NCI-H446 (cell line): ENCODE measurements around the gene BMERB1.
A peak's percentile ranks its signal among the peaks of the same experiment; 100 is the strongest.
"Not testable (repeated sequence)": the region's sequence is repeated elsewhere in the genome, so short reads cannot be mapped to it uniquely, and the experiment has no call there.

Experiments used
- DNase-seq, 2 experiments: peaks; one replicate each; lab custom pipeline; 2025; lab: John Stamatoyannopoulos, UW

The BMERB1 gene

DNA sequence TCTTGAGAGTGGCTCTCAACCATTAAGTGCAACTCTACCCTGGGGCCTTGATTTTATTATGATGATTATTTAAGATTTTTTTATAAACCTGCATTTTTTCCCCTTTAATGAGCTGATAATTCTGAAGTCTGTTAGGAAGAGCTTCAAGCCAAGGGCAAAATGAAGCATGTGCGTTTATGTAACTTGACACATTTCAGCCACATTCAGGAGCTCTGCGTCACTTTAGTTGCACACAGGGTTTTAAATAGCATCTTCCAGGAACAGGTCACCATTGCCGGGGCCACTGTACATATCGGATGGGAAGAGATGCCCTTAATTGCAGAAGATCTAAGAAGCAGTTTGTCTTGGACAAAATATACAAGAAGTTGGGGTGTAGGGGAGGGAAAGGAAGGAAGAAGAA, 89.6 kb downstream of the BMERB1 start:
- no peak for DNase-seq

DNA sequence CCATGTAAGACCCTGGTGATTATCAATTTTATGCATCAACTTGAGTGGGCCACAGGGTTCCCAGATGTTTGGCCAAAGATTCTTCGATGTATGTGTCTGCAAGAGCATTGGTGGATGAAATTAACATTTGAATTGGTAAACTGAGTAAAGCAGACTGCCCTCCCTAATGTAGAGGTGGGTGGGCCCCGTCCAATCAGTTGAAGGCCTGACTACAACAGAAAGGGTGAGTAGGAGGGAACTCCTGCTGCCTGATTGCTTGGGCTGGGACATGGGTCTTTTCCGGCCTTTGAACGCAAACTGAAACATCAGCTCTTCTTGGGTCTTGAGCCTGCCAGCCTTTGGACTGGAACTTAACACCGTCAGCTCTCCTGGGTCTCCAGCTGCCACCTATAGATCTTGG, 90.6 kb downstream of the BMERB1 start:
- DNase-seq: no peak

DNA sequence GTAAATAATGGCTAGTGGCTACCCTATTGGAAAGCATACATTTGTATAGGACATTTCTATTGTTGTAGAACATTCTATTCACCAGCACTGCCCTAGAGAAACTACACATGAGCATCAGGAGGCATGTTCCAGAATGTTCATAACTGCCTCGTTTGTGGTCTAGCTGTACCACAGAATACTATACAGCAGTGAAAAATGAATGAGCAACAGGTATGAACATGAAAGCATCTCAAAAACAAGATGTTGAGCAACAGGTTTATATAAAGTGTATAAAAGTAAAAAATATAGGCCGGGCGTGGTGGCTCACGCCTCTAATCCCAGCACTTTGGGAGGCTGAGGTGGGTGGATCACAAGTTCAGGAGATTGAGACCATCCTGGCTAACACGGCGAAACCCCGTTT, 91.7 kb downstream of the BMERB1 start:
- no peak for DNase-seq

DNA sequence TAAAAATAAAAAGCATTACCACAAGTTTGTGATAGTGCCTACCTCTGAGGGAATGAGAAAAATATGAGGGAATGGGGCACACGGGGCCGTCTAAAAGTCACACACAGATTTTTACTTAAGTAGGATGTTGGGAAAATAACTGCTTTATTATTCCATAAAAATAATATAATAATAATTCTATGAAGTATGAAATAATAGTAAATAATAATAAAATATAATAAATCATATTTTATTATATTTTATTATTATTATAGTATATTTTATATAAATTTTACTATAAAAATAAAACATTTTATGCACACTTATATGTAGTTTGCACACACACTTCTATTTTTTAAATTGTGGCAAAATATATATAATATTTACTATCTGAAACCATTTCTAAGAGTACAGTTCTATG, 92.3 kb downstream of the BMERB1 start:
- DNase-seq: no peak

DNA sequence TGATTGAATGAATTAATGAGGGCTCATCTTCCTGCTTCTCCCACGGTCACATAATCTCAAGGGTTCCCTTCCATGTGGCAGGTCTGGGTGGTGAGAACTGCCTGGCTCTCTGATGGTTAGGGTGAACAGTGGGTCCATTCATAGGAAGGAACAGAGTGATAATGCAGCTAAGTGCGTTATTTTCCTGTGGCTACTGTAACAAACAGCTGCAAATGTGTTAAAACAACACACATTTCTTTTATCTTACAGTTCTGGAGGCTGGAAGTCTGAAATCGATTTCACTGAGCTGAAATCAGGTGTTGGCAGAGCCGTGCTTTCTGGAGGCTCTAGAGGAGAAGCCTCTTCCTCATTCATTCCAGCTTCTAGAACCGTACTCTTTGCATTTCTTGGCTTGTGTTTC, 95.3 kb downstream of the BMERB1 start:
- DNase-seq: no peak

DNA sequence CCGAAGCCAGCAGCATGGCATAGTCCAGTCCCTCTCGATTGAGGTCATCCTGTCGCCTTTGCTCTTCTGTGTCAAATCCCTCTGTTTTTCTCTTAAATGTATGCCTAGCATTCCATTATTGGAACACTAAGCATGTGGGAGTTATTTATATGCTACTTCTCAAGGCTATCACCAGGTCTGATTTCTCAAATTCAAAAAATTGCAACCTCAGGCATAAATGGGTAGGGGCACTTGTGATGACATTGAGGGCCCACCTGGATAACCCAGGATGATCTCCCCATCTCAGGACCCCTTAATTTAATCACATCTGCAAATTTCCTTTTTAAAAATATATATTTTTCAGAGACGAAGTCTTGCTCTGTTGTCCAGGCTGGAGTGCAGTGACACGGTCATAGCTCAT, 95.7 kb downstream of the BMERB1 start:
- DNase-seq: no peak

DNA sequence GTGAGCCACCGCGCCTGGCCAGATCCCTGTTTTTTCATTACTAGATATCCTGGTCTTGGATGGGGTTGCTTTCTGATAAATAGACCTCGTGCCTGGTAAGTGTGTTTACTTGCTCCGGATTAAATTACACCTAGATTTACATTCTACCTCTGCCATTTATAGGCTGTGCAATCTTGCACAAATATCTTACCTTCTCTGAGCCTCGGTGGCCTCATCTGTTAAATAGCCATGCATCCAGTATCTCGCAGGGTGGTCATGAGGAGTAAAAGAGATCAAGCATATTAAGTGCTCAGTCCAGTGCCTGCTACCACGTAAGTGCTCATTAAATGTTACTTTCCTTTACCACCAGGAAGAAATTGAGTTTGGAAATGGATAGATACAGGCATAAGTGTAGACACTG, 98.4 kb downstream of the BMERB1 start:
- no peak for DNase-seq

DNA sequence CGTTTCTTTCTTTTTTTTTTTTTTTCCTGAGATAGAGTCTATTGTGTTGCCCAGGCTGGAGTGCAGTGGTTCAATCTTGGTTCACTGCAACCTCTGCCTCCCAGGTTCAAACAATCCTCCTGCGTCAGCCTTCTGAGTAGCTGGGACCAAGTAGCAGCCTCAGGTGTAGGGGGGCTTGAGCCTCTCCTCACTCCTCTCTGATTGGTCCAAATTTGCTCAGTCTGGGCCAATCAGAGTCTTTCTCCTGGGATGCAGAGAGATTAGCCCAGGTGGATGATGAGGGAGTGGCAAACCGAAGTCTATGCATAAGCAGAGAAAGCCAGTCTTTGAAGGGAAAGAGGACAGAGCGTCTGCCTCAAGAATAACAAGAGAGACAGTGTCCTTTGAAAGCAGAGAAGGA, 99.0 kb downstream of the BMERB1 start:
- no peak for DNase-seq

DNA sequence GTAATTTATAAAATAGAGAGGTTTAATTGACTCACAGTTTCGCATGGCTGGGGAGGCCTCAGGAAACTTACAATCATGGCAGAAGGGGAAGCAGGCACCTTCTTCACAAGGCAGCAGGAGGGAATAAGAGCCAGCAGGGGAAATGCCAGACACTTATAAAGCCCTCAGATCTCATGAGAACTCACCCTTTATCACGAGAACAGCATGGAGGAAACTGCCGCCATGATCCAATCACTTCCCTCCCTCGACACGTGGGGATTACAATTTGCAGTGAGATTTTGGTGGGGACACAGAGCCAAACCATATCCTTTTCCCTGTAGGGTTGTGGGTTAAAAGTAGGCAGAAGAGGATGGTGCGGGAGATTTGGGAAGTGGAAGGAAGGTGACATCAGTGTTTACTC, 101.4 kb downstream of the BMERB1 start:
- no peak for DNase-seq

DNA sequence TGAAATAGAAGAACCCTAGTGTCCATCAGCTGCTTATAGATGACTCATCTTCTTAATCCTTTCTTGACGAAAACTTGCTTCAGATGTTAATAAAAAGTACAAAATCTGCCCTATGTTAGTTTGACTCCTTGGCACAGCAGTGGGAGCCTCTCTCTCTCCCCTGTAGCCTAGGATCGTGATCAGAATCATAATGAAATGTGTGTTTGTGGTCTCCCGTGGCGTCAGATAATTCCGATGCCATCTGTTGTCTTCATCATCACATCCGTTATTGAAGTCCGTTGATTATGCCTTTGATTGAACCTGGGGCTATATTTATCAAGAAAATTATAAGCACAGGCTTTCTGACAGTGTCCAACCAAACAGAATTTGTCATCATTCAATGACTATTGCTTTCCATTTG, 102.5 kb downstream of the BMERB1 start:
- peak in 1 of 2 experiments; percentile 53 for DNase-seq

DNA sequence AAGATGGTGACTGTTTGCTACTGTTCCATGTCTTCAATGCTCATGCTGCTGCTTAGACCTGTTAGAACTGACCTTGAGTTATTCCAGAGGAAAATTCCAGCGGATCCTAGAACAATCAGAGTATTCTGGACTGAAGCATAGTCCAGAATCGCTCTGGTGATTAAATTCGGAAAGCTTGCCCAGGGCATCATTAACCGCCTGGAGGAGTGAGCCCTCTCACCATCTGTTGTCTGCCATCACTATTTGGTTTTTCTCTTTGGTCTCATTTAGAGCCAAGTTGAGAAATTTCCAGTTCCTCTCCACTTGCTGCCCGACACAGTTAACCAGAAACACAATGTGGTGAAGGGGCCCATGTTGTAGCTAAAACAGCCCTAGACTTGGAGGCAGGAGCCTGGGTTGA, 104.1 kb downstream of the BMERB1 start:
- peak; percentile 63 to 84 for DNase-seq

DNA sequence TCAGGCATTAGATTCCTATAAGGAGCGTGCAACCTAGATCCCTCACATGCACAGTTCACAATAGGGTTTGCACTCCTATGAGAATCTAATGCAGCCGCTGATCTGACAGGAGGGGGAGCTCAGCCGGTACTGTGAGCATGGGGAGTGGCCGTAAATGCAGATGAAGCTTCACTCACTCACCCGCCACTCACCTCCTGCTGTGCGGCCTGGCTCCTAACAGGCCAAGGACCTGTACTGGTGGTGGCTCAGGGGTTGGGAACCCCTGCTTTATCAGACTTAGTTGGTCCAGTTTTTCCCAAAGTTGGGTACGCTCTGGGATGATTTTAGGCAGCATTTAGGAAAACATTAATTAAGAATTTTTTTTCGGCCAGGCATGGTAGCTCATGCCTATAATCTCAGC, 104.8 kb downstream of the BMERB1 start:
- peak in 1 of 2 experiments; percentile 8 for DNase-seq

DNA sequence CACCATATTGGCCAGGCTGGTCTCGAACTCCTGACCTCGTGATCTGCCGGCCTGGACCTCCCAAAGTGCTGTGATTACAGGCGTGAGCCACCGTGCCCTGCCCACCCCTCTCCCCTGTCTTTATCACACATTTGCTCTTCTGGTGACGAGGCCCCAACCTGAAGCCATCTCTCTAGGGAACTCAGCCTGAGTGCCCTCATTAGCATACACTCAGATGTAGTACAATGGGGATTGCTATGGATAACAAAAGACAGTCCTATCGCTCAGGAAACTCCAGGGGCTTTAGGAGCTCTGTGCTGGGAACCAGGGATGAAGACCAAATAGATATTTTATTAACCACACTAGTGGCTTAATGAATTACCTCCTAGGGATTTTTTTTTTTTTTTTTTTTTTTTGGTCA, 107.9 kb downstream of the BMERB1 start:
- no peak for DNase-seq

DNA sequence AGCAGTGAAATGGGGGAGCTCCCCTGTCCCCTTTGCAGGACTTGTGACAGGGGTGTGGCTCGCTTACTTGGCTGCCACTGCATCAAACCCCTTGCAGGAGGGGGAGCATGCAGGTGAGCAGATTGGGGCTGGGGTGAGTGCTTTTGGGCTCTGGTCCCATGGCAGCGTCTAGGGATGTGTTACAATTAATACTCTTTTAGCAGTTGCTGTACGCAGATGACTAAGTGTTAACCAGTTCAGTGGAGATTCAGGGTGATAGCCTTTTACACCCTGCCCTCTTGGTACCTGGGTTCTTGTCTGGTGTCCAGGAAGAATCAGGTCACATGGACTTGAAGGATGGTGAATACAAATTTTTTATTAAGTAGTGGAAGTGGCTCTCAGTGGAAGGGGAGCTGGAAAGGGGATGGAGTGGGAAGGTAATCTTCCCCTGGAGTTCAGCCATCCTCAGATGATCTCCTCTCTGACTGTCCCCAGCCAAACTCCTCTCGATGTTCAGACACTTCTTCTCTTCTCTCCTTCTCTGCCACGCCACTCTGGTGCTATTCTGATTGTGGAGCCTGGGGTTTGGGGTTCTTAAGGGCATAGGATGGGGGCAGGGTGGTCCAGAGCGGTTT, 108.5 kb downstream of the BMERB1 start:
- no peak for DNase-seq

DNA sequence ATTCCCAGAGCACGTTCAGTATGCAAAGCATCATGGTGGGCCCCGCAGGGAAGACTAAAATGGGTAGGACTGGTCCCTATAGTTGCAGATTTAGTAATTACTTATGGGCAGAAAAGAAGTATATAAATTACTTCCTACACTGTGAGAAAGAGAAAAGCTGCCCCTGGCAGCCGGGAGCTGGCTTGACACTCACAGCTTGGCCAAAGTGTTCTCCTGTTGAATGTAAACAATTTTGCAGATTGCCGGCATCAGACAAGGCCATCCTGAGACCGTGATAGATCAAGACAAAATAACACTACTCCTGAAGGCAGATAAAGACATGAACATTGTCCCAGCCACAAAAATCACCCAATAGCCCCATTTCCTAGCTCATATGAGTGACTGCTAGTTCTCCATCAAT, 110.0 kb downstream of the BMERB1 start:
- peak in 1 of 2 experiments; percentile 45 for DNase-seq

DNA sequence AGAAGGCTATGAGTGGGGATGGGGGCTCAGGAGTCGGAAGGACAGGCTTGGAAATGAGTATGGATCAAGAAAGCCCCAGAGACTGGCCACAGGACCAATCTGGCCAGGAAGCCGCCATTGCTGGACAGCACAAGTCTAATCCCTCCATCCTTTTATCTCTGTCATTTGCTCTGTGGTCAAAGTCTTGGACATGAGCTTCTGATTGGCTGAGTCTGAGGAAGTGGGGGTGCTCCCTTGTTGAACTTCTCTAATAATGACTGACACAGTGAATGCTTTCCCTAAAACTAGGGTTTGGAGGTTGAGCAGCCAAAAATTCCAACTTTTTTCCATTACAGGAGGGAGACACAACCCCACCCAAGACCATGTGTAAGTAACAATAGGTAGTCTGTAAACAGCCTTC, 111.2 kb downstream of the BMERB1 start:
- no peak for DNase-seq

DNA sequence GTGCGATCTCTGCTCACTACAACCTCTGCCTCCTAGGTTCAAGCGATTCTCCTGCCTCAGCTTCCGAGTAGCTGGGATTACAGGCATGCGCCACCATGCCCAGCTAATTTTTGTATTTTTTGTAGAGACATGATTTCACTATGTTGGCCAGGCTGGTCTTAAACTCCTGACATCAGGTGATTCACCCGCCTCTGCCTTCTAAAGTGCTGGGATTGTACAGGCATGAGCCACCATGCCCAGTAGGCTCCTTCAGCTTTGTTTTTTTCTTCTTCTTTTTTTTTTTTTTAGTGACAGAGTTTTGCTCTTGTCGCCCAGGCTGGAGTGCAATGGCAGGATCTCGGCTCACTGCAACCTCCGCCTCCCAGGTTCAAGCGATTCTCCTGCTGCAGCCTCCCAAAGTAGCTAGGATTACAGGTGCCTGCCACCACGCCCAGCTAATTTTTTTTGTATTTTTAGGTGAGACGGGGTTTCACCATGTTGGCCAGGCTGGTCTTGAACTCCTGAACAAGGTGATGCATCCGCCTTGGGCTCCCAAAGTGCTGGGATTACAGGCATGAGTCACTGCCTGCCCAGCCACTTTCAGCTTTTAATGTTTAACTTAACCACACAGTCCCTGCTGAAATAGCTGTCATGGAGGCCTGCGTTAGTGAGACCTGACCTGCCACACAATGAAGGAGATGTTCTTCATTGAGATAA, 112.8 kb downstream of the BMERB1 start:
- DNase-seq: not testable (repeated sequence)

DNA sequence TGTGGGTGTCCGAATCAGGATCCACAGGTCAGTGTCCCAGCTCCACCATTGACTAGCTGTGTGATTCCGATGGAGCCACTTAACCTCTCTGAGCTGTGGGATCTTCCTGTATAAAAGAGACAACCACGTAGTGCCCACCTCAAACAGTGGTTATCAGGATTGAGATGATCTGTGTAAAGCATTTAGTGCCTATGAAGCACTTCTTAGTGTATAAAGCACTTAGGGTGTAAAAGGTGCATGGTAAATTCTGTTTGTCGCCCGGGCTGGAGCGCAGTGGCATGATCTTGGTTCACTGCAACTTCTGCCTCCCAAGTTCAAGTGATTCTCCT, 113.3 kb downstream of the BMERB1 start:
- no peak for DNase-seq

DNA sequence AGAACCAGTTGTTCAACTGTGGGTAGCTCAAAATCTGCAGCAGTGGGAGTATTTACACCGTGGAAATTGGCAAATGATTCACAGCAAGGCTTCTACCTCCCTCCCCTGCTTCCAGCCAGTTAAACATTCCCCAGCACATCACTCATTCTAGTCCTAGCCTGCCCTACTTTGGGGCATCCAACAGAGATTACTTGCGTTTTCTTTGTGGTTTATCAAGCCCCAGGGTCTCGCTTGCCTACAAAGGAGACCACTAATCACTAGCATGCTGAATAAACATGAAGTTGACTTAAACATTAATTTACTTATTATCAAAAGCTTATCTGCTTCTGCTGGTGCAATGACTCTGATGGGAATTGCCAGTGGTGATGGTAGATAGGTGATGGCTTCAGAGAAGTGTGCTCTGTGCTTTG, 114.1 kb downstream of the BMERB1 start:
- no peak for DNase-seq

DNA sequence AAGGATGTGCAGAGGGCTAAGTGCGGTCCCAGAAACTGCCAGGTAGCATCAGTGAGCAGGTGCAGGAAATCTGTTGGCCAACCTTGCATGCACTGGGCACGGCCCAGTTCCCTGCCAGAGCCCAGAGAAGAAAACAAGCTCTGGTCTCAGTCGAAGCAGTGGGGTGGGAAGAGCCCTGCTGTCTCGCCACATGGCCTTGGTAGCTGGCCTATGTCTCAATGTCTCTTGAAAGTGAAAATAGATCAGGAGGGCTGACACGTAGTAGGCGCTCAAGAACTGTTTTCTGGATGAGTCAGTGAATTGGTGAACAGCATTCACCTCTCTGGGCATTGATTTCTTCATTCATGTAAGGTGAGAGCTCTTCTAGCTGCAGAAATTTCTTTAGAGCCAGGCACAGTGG, 118.1 kb downstream of the BMERB1 start:
- DNase-seq: no peak

DNA sequence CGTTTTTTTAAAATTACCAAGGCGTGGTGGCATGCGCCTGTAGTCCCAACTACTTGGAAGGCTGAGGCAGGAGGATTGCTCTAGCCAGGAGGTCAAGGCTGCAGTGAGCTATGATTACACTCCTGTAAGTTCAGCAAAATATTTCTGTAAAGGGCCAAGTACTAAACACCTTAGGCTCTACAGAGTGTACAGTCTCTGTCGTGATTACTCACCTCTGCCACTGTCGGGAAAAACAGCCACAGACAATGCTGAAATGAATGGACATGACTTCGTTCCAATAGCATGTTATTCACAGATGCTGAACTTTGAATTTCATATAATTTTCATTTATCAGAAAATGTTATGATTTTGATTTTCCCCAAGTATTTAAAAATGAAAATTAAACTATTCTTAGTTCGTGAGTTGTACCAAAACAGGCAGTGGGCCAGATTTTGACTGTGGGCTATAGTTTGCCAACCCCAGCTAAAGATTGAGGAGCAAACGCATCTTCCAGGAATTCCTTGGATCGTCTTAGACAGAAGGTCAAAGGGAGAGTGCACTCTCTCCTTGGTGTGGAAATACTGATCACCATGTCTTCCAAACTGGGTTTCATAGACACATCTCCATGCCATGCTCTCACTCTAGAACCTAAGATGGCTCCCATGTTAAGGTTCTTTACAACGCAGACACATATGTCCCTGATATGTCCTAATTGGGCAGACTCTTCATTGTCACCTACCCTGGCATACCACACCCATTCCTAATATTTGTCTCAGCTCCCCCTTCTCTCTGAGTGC, 119.1 kb downstream of the BMERB1 start:
- no peak for DNase-seq

DNA sequence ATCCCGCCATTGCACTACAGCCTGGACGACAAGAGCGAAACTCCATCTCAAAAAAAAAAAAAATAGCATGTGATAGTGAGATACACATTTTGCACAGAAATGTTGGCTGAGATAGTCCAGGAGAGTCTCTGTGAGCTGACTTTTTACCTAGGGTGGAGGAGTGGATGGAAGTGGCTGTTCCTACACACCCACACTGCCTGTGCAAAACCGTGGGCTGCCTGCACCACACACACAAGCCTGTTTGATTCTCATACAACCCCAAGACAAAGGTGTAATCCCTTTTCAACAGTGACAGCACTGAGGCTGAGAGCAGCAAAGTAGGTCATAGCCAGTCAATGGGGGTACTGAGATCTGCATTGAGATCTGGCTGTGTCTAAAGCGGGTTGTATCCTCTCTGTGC, 121.7 kb downstream of the BMERB1 start:
- no peak for DNase-seq

DNA sequence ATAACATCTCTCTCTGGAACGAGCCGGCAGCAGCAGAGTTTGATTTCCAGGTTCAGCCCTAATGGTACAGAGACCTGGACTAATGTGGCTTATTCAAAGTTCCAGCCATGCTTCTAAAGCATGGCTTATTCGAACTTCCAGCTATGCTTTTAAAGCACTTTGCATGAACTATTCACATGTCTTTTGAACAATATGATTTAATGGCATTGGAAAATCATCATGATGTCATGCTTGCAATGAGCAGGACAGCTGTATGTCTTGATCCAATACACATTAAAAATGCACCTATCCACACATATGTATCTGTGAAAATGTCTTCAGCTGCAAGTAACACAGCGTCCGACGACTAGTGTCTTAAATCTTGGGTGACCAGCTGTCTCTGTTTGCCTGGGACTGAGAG, 122.9 kb downstream of the BMERB1 start:
- DNase-seq: no peak

DNA sequence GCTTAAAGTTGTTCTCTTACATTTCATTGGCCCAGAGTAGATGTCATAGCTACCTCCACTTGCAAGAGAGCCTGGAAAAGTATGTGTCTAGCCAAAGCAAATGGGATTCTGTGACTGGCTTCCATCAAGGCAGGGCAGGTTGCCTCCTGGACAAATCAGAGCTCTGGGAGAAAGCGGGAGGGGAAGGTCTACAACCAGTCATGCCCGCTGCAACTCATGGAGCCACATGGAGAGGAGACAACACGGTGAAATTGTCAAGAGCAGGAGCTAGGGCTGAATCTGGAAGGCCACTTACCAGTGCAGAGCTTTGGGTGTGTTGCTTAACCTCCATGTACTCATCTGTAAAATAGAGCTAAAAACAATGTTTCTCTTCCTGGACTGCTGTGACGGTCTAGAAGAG, 124.8 kb downstream of the BMERB1 start:
- no peak for DNase-seq
